ENCODE measurements around the gene INKA2.
"Not testable (repeated sequence)": the region's sequence is repeated elsewhere in the genome, so short reads cannot be mapped to it uniquely, and the experiment has no call there.

INKA2 gene

DNA sequence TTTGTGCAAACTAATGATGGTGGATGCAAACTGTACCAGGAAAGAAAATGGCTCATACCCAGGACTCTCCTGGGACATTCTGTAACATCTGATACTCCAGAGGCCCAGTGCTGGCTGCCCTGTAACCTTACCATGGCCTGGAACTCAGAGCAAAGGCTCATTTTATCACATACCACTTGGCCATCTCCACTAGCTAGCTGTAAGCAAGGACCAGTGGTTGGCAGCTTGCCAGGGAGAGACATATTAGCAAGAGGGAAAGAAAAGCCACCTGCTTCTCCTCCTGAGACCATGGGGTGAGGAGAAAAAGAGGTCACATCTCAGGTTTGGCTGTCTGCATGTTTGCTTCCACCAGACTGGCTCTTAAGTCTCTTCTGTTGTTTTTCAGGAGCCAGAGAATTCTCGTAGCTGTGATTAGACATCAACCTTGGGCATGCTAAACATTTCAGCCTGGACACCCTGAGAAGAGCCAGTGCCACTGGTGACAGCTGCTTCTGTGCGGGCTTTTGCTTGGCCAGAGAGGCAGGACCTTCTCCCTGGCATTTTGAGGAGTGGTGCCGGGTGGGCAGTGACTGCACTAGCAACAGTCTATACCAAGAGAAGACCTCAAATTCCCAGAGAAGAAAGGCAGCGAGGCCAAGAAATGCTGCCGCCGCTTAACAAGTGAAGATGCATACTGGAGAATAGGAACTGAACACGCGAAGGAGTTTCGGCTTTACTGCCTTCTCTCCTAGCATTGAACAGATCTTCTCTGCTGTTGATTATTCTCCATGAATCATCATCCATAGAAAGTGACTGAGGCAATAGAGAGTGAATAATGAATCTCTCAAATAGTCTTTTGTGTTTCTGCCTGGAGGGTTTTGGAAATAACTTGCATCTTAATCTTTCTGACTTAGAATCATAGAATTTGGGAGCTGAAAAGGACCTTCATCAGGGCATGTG is 6.7 kb upstream of the INKA2 start:
- no peak overlapping the region for H3K27ac ChIP-seq
- H3K4me3 ChIP-seq = no peak overlapping the region
- no peak for DNase-seq
- no peaks in the 10 kb centered on the region for H3K9me3 ChIP-seq
- TF ChIP-seq, protein P1, sequence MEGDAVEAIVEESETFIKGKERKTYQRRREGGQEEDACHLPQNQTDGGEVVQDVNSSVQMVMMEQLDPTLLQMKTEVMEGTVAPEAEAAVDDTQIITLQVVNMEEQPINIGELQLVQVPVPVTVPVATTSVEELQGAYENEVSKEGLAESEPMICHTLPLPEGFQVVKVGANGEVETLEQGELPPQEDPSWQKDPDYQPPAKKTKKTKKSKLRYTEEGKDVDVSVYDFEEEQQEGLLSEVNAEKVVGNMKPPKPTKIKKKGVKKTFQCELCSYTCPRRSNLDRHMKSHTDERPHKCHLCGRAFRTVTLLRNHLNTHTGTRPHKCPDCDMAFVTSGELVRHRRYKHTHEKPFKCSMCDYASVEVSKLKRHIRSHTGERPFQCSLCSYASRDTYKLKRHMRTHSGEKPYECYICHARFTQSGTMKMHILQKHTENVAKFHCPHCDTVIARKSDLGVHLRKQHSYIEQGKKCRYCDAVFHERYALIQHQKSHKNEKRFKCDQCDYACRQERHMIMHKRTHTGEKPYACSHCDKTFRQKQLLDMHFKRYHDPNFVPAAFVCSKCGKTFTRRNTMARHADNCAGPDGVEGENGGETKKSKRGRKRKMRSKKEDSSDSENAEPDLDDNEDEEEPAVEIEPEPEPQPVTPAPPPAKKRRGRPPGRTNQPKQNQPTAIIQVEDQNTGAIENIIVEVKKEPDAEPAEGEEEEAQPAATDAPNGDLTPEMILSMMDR (IDR thresholded peaks at IDR 0.05) = no peak
- no peaks in the 10 kb centered on the region for H3K27me3 ChIP-seq
- intact Hi-C loops (cut with DNase I; ENCODE audit: low total_unique reads) = no loop called here
- H3K4me1 ChIP-seq = no peaks in the 10 kb centered on the region
- no peaks in the 10 kb centered on the region for H3K36me3 ChIP-seq

DNA sequence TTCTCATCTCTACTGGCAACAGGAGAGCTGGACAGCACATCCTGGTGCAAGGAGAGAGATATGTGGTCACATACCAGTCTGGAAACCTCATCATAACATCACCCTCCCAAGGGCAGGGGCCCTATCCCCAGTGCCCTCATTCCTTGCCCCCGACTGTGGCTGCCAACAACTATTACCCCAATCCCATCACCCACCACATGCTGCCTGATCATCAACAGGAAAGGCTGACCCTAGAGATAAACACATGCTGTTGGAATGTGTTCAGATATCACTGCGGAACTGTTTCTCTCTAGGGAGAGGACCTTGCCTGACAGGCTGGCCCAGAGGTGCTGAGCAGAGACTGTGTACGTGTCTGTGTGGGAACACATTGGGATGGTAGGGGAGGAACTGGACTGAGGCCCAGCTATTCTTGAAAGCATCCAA is 4.5 kb upstream of the INKA2 start:
- DNase-seq = no peak
- intact Hi-C loops (cut with DNase I; ENCODE audit: low total_unique reads) = no loop called here
- no peaks in the 10 kb centered on the region for H3K36me3 ChIP-seq
- H3K4me1 ChIP-seq = peaks cover 0 to 4% (median 2%) of the 10 kb centered on the region in 4 donors
- no peak overlapping the region for H3K27ac ChIP-seq
- TF ChIP-seq, protein P1 (IDR thresholded peaks at IDR 0.05) = no peak
- no peaks in the 10 kb centered on the region for H3K9me3 ChIP-seq
- H3K27me3 ChIP-seq = no peaks in the 10 kb centered on the region
- no peak overlapping the region for H3K4me3 ChIP-seq

DNA sequence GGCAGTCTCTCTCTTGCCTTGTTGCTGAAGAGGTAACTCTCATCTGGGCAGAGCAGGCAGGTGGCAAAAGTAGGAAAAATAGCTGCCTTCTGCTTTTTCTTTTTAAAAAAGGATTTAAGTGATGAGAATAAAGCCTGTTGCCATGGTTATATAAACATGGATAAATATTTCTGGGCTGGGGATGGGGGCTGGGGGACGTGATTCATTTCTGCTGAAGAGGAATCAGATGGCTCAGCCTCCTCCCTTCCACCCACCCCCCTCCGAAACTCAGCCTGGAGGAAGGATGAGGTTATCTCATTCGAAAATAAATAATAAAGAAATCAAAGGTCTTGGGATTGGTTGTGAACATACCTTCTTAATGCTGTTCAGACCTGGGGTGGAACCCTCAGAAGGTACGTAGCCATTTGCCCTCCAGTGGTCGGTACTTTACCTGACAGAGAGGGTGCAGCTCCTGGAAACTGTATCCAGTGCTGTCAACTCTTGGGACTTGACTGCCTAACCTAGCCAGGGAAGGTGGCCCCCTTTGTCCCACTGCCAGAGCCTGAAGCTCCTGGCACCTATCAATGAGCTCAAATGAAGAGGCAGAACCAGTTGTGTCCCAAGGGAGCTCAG is 3.8 kb upstream of the INKA2 start:
- Histone ChIP-seq H3K36me3 (no peaks in the 10 kb centered on the region), H3K27ac (no peak overlapping the region), H3K4me1 (peaks cover 0 to 7% (median 5%) of the 10 kb centered on the region in 4 donors), H3K27me3 (no peaks in the 10 kb centered on the region), H3K9me3 (no peaks in the 10 kb centered on the region), H3K4me3 (no peak overlapping the region)
- intact Hi-C loops (cut with DNase I; ENCODE audit: low total_unique reads) = no loop called here
- DNase-seq = no peak
- TF ChIP-seq, protein P1 (IDR thresholded peaks at IDR 0.05) = no peak

DNA sequence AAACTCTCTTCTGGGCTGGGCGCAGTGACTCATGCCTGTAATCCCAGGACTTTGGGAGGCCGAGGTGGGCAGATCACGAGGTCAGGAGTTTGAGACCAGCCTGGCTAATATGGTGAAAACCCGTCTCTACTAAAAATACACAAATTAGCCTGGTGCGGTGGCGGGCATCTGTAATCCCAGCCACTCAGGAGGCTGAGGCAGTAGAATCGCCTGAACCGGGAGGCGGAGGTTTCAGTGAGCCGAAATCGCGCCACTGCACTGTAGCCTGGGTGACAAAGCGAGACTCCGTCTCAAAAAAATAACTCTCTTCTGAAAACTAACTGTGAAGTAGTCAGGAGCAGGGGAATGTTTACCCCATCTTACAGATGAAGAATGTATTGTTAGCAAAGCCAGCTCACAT is 3.1 kb upstream of the INKA2 start:
- H3K4me1 ChIP-seq = peaks cover 0 to 15% (median 13%) of the 10 kb centered on the region in 4 donors
- H3K27ac ChIP-seq; H3K27me3 ChIP-seq; H3K4me3 ChIP-seq; H3K36me3 ChIP-seq; H3K9me3 ChIP-seq; intact Hi-C loops (cut with DNase I; ENCODE audit: low total_unique reads); DNase-seq: not testable (repeated sequence)

DNA sequence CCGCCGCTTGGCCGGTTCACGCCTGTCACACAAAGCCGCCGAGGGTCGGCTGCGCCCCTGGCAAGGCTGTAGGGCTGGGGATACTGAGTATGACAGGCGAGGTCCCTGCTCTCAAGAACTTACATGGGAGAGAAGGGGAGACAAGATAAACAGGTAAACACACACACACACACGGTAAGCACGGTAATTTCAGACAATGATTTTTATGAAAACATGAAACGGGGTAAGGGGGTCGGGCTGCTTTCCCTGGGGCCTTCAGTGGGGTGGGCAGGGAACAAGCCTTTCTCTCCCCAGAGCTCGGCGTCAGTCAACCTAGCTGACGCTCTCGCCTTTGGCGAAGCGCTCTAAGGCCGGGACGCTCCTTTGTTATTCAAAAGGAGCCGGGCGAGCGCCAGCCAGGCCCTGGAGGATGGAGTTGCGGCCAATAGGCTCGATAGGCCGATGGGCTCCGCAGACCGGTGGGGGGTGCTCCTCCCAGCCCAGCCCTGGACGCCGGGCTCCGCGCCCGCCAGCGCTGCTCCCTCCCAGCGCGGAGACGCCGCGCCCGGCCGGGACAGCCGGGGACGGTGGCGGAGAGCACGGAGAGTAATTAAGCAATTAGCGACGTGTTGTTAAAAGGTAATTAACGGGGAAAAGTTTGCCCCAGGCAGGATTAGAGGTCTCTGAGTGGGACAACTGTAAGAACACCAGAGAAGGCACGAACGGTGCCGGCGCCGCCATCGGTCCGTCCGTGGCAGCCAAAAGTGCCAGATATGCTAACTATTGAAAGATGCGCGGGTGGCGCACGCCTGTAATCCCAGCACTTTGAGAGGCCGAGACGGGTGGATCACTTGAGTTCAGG is 950 bp upstream of the INKA2 start:
- peaks cover 0 to 32% (median 21%) of the 10 kb centered on the region in 4 donors for H3K4me1 ChIP-seq
- H3K36me3 ChIP-seq = no peaks in the 10 kb centered on the region
- TF ChIP-seq, protein P1 (IDR thresholded peaks at IDR 0.05) = no peak
- H3K27ac ChIP-seq = peak overlapping the region; percentile 96 to 99
- intact Hi-C loops (cut with DNase I; ENCODE audit: low total_unique reads) = loop anchor here (10.0 kb wide), 1 partner anchor 235 kb away; the partner anchor contains the start of genes ADORA3 and TMIGD3
- peak overlapping the region; percentile 76 to 90 for H3K4me3 ChIP-seq
- no peaks in the 10 kb centered on the region for H3K9me3 ChIP-seq
- no peaks in the 10 kb centered on the region for H3K27me3 ChIP-seq
- DNase-seq = peak; percentile 72 to 91
